Gastrocnemius medialis (tissue), 4 donors: ENCODE results near the gene FAM107A.

Experiments used
- POLR2A ChIP-seq, 2 donors: fragments of 450-650 bp; IDR thresholded peaks; one replicate each; pipeline ENCODE4 v1.6.1; 2017; ENCODE audit warnings: antibody characterized with exemption in 2 of 2, mild to moderate bottlenecking in 2 of 2, moderate library complexity in 2 of 2
- TF ChIP-seq, protein P1 (sequence below), 5 experiments: fragments of 450-650 bp in 3 of 5; fragments of 200-600 bp in 2 of 5; sonication (generic) in 2 of 5; IDR thresholded peaks in 4 of 5; conservative IDR thresholded peaks in 1 of 5; 1 replicate in 4 of 5; 2 replicates in 1 of 5; pipeline ENCODE4 v1.5.1; 2016 to 2019; ENCODE audit warnings: antibody characterized with exemption in 5 of 5, mild to moderate bottlenecking in 3 of 5, moderate library complexity in 3 of 5

DNA sequence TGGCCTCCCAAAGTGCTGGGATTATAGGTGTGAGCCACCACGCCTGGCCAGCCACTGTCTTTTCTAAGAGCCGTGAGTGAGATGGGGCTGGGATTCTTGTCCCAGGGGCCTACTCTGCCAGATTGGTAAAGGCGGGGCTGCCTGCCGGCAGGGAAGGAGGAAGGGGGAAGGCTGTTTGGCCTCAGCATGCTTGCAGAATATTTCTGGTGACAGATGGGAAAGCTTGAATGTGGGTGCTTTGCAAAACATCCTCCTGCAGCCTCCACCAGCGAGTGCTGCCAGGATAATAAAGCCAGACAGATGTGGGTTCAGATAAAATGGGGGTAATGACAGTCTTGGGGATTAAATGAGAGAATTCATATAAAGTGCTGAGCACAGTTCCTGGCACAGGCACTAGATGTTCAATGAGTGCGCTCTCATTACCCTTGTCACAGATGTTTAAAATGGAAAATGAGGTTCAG lies 20.4 kb downstream of the FAM107A start:
- TF ChIP-seq, protein P1, sequence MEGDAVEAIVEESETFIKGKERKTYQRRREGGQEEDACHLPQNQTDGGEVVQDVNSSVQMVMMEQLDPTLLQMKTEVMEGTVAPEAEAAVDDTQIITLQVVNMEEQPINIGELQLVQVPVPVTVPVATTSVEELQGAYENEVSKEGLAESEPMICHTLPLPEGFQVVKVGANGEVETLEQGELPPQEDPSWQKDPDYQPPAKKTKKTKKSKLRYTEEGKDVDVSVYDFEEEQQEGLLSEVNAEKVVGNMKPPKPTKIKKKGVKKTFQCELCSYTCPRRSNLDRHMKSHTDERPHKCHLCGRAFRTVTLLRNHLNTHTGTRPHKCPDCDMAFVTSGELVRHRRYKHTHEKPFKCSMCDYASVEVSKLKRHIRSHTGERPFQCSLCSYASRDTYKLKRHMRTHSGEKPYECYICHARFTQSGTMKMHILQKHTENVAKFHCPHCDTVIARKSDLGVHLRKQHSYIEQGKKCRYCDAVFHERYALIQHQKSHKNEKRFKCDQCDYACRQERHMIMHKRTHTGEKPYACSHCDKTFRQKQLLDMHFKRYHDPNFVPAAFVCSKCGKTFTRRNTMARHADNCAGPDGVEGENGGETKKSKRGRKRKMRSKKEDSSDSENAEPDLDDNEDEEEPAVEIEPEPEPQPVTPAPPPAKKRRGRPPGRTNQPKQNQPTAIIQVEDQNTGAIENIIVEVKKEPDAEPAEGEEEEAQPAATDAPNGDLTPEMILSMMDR (IDR thresholded peaks at IDR 0.05 in 4 of 5, conservative IDR thresholded peaks at IDR 0.05 in 1 of 5), result no peak
- TF ChIP-seq POLR2A (IDR thresholded peaks at IDR 0.05), result no peak
